ENCODE measurements around the gene FSTL1.
"Not testable (repeated sequence)": the region's sequence is repeated elsewhere in the genome, so short reads cannot be mapped to it uniquely, and the experiment has no call there.

Gene FSTL1

GRCh38 chr3:120410541-120410940 lies 40.3 kb downstream of the FSTL1 start:
- no peak for DNase-seq

GRCh38 chr3:120410116-120410515 lies 40.7 kb downstream of the FSTL1 start:
- no peak for DNase-seq

- DNase-seq: no peak
Measured at GRCh38 chr3:120407508-120408287, 43.1 kb downstream of the FSTL1 start.

GRCh38 chr3:120404876-120405275 lies 45.9 kb downstream of the FSTL1 start:
- DNase-seq: no peak

GRCh38 chr3:120402257-120402656 lies 48.5 kb downstream of the FSTL1 start:
- no peak for DNase-seq

- no peak for DNase-seq
Measured at GRCh38 chr3:120399372-120399771, 51.4 kb downstream of the FSTL1 start.

- no peak for DNase-seq
Measured at GRCh38 chr3:120396469-120396868, 54.3 kb downstream of the FSTL1 start.

- DNase-seq: no peak
Measured at GRCh38 chr3:120394347-120394746, 56.4 kb downstream of the FSTL1 start.

- DNase-seq: no peak
Measured at GRCh38 chr3:120393761-120394160, 57.0 kb downstream of the FSTL1 start.

- DNase-seq: no peak
Measured at GRCh38 chr3:120393243-120393642, 57.5 kb downstream of the FSTL1 start.

- DNase-seq: no peak
Measured at GRCh38 chr3:120382941-120383447, 67.8 kb downstream of the FSTL1 start.

- DNase-seq: no peak
Measured at GRCh38 chr3:120381503-120381902, 69.3 kb downstream of the FSTL1 start.

- DNase-seq: not testable (repeated sequence)
Measured at GRCh38 chr3:120377948-120378347, 72.8 kb downstream of the FSTL1 start.

- no peak for DNase-seq
Measured at GRCh38 chr3:120370463-120370862, 80.3 kb downstream of the FSTL1 start.

GRCh38 chr3:120369037-120369467 lies 81.7 kb downstream of the FSTL1 start:
- DNase-seq: no peak

GRCh38 chr3:120368172-120368571 lies 82.6 kb downstream of the FSTL1 start:
- no peak for DNase-seq

GRCh38 chr3:120364821-120365220 lies 86.0 kb downstream of the FSTL1 start:
- DNase-seq: no peak

- DNase-seq: no peak
Measured at GRCh38 chr3:120364101-120364500, 86.7 kb downstream of the FSTL1 start.

GRCh38 chr3:120357807-120358206 lies 93.0 kb downstream of the FSTL1 start:
- no peak for DNase-seq

- no peak for DNase-seq
Measured at GRCh38 chr3:120355486-120355885, 95.3 kb downstream of the FSTL1 start.

GRCh38 chr3:120353463-120353862 lies 97.3 kb downstream of the FSTL1 start:
- DNase-seq: no peak

GRCh38 chr3:120352017-120352416 lies 98.8 kb downstream of the FSTL1 start:
- DNase-seq: no peak

GRCh38 chr3:120350401-120350941 lies 100.3 kb downstream of the FSTL1 start:
- DNase-seq: no peak

GRCh38 chr3:120349855-120350125 lies 101.0 kb downstream of the FSTL1 start:
- DNase-seq: no peak
